Peyer's patch (tissue), 4 donors: ENCODE data around the gene LGALS7. TPM values are rescaled to one million over a fixed set of nuclear protein-coding genes. Genes with fewer than 3 reads are reported as not detected.
A peak's percentile ranks its signal among the peaks of the same experiment; 100 is the strongest.
"Not testable (repeated sequence)": the region's sequence is repeated elsewhere in the genome, so short reads cannot be mapped to it uniquely, and the experiment has no call there.

Source experiments
- DNase-seq, 3 donors: peaks; one replicate each; pipeline ENCODE4 v3.0.0-alpha.2; 2017 to 2019
- H3K27ac ChIP-seq, 4 donors: fragments of 200-600 bp; sonication (generic); one replicate each; pipeline ENCODE4 v1.5.1; 2016 to 2019
- H3K27me3 ChIP-seq, 2 donors: fragments of 200-600 bp; sonication (generic); one replicate each; pipeline ENCODE4 v1.5.1; 2019
- H3K36me3 ChIP-seq, 3 donors: fragments of 200-600 bp; sonication (generic); one replicate each; pipeline ENCODE4 v1.5.1; 2016 to 2019
- H3K4me1 ChIP-seq, 4 donors: fragments of 200-600 bp; sonication (generic); one replicate each; pipeline ENCODE4 v1.5.1; 2016 to 2019
- H3K4me3 ChIP-seq, 4 donors: fragments of 200-600 bp; sonication (generic); 1 replicate in 3 of 4; 2 replicates in 1 of 4; pipeline ENCODE4 v1.5.1; 2016 to 2019; ENCODE audit warnings: mild to moderate bottlenecking in 1 of 4
- H3K9me3 ChIP-seq, 4 donors: fragments of 200-600 bp; sonication (generic); one replicate each; pipeline ENCODE4 v1.5.1; 2016 to 2019; ENCODE audit warnings: mild to moderate bottlenecking in 1 of 4
- CTCF ChIP-seq, 6 experiments: fragments of 450-650 bp in 4 of 6; fragments of 200-600 bp in 2 of 6; sonication (generic) in 1 of 6; IDR thresholded peaks; one replicate each; pipeline ENCODE4 v1.5.1; 2017 to 2019; ENCODE audit warnings: antibody characterized with exemption in 6 of 6, mild to moderate bottlenecking in 3 of 6, moderate library complexity in 1 of 6
- POLR2A ChIP-seq, 2 donors: fragments of 450-650 bp; IDR thresholded peaks; one replicate each; pipeline ENCODE4 v1.5.1; 2017; ENCODE audit warnings: antibody characterized with exemption in 2 of 2, mild to moderate bottlenecking in 2 of 2, moderate library complexity in 2 of 2
- total RNA-seq, 4 donors: library from RNA; depleted of rRNA; stranded (reverse); fragments of >200 nt; gene quantifications; one replicate each; pipeline ENCODE4 v1.1.0, GENCODE V29; 2016

The LGALS7 gene
- total RNA-seq, 4 donors from 2014 or later, result not detected

DNA sequence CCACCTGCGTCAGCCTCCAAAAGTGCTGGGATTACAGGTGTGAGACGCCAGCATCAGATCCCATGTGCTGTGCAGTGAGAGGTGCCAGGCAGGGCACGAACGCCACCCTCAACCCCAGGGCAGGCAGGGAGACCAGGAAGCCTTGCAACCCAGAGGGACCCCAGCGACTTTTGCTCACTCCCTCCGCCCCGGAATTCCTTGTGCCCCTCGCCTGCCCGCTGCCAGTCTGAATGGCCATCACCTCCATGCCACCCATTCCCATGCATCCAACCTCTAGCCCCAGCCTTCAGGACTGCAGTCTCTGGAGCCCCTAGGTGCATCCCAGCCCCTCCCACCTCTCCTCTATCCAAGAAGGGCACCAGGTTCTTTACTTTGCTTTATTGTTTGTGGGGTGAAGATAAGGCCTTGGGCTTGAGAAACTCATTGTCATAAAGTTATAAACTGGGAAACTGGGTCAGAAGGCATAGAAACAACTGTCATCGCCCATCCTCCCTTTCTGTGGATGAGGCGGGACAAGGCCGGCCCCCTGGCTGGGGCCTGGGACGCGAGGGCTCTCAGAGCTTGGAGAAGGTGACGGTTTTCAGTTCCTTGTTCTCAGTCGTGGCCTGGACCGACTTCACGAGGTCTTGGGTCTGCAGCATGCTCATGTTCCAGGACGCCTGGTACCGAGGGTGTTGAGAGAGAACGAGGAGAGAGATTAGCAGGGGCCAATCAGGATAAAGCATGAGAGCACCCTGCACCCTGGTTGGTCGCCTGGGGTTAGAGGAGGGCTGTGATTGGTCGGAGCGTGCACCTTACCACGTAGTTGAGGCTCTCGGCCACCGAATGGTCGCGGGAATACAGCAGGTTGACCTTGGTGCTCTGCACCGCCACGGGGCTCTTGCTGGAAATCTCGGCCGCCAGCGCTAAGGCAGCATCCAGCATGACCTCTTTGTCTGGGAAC lies 42.0 kb upstream of the LGALS7 start:
- DNase-seq, result peak in 2 of 3 donors; percentile 78 to 80
- no peaks in the 10 kb centered on the region for H3K27me3 ChIP-seq
- H3K4me1 ChIP-seq, result peaks cover 0 to 26% (median 2%) of the 10 kb centered on the region in 4 donors

DNA sequence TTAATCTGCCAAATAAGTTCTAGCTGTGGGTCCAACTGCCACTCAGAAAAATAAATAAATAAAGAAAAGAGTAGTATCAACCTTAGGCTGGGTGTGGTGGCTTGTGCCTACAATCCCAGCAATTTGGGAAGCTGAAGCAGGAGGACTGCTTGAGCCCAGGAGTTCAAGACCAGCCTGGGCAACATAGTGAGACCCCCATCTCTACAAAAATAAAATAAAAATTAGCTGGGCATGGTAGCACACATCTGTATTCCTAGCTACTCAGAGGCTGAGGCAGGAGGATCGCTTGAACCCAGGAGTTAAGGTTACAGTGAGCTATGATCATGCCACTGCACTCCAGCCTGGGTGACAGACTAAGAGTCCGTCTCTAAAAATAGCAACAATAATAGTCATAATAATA lies 40.6 kb upstream of the LGALS7 start:
- H3K36me3 ChIP-seq, result peaks cover 0 to 24% (median 0%) of the 10 kb centered on the region in 3 donors
- not testable (repeated sequence) for H3K27me3 ChIP-seq, DNase-seq, H3K9me3 ChIP-seq
- H3K4me3 ChIP-seq, result peak overlapping the region in 2 of 4 donors; percentile 40 to 56
- peaks cover 0 to 23% (median 2%) of the 10 kb centered on the region in 4 donors for H3K4me1 ChIP-seq
- H3K27ac ChIP-seq, result peak overlapping the region in 3 of 4 donors; percentile 75 to 96 (median 85)

More for the DNA sequence above, 42.0 kb upstream of the LGALS7 start:
- H3K4me3 ChIP-seq, result peak overlapping the region in 1 of 4 donors; percentile 4
- no peaks in the 10 kb centered on the region for H3K9me3 ChIP-seq
- peak overlapping the region in 3 of 4 donors; percentile 75 to 96 (median 85) for H3K27ac ChIP-seq
- H3K36me3 ChIP-seq, result peaks cover 0 to 24% (median 0%) of the 10 kb centered on the region in 3 donors
- TF ChIP-seq CTCF (IDR thresholded peaks at IDR 0.05), result no peak
- TF ChIP-seq POLR2A (IDR thresholded peaks at IDR 0.05), result peak in 1 of 2 donors; percentile 46

- Histone ChIP-seq H3K36me3 (peaks cover 0 to 24% (median 0%) of the 10 kb centered on the region in 3 donors), H3K27ac (peak overlapping the region in 3 of 4 donors; percentile 75 to 96 (median 85)), H3K4me3 (peak overlapping the region in 2 of 4 donors; percentile 40 to 56), H3K27me3 (no peaks in the 10 kb centered on the region), H3K4me1 (peaks cover 0 to 21% (median 2%) of the 10 kb centered on the region in 4 donors), H3K9me3 (no peaks in the 10 kb centered on the region)
- no peak for TF ChIP-seq CTCF (IDR thresholded peaks at IDR 0.05)
- TF ChIP-seq POLR2A (IDR thresholded peaks at IDR 0.05), result no peak
- DNase-seq, result no peak
Measured at GRCh38 chr19:38813323-38813722, 40.0 kb upstream of the LGALS7 start.

- H3K36me3 ChIP-seq, result peaks cover 0 to 22% (median 0%) of the 10 kb centered on the region in 3 donors
- peaks cover 0 to 17% (median 2%) of the 10 kb centered on the region in 4 donors for H3K4me1 ChIP-seq
- H3K4me3 ChIP-seq, result peak within 1 kb of the TSS in 3 of 4 donors; percentile 37 to 67 (median 64)
- peak in 2 of 3 donors; percentile 93 for DNase-seq
- TF ChIP-seq CTCF (IDR thresholded peaks at IDR 0.05) (peak in 1 of 6 experiments; percentile 16), POLR2A (IDR thresholded peaks at IDR 0.05) (peak; percentile 97)
- H3K27me3 ChIP-seq, result no peaks in the 10 kb centered on the region
- no peaks in the 10 kb centered on the region for H3K9me3 ChIP-seq
- H3K27ac ChIP-seq, result peak within 1 kb of the TSS in 3 of 4 donors; percentile 79 to 97 (median 88)
Measured at GRCh38 chr19:38812841-38813320, 39.6 kb upstream of the LGALS7 start, which contains the start of gene LGALS4. Gene LGALS4 (minus strand): TSS chr19:38812945. CDS start chr19:38812886, 59 bp downstream.

GRCh38 chr19:38812009-38812840 lies 38.9 kb upstream of the LGALS7 start:
- no peaks in the 10 kb centered on the region for H3K27me3 ChIP-seq
- DNase-seq, result peak in 1 of 3 donors; percentile 64
- peaks cover 0 to 13% (median 2%) of the 10 kb centered on the region in 4 donors for H3K4me1 ChIP-seq
- H3K4me3 ChIP-seq, result peak overlapping the region in 3 of 4 donors; percentile 37 to 67 (median 64)
- H3K9me3 ChIP-seq, result no peaks in the 10 kb centered on the region
- TF ChIP-seq POLR2A (IDR thresholded peaks at IDR 0.05), result no peak
- no peak for TF ChIP-seq CTCF (IDR thresholded peaks at IDR 0.05)
- H3K27ac ChIP-seq, result peak overlapping the region in 3 of 4 donors; percentile 79 to 97 (median 88)
- peaks cover 0 to 18% (median 0%) of the 10 kb centered on the region in 3 donors for H3K36me3 ChIP-seq
